Measurements from ENCODE around the gene CADM1.

Gene CADM1

DNA sequence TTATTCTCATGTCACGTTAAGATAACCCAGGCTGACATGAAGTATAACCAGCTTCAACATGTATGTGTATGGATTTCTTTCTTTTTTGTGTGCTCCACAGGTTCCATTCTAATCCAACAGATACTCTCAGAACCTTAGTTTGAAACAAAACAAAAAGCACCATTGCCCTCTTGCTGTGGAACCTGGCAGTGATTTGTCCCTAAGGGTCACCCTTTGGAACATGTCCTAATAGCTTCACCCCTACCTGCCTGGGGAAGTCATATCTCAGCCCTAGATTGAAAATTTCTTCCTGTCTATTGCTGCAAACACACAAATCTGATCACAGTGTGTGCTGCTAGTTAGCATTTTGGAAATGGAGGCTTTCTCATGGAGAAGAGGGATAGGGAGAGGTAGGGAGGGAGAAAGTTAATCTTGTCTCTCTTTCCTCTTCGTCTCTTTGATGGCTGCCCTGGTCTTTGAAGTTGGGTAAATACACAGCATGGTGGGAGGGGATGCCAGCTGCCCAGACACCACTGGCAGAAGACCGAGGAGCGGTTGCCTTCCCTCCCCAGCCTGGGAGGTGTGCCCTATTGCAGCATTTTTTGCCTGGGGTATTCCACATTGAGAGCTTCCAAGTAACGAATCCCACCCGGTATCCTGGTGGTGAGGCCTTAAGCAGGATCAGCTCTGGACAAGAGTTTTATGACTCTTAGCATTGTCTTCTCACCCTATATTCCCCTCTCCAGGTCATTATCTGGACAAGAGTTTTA, 11.6 kb upstream of the CADM1 start:
- DNase-seq (ENCODE audit: low read depth), result no peak

DNA sequence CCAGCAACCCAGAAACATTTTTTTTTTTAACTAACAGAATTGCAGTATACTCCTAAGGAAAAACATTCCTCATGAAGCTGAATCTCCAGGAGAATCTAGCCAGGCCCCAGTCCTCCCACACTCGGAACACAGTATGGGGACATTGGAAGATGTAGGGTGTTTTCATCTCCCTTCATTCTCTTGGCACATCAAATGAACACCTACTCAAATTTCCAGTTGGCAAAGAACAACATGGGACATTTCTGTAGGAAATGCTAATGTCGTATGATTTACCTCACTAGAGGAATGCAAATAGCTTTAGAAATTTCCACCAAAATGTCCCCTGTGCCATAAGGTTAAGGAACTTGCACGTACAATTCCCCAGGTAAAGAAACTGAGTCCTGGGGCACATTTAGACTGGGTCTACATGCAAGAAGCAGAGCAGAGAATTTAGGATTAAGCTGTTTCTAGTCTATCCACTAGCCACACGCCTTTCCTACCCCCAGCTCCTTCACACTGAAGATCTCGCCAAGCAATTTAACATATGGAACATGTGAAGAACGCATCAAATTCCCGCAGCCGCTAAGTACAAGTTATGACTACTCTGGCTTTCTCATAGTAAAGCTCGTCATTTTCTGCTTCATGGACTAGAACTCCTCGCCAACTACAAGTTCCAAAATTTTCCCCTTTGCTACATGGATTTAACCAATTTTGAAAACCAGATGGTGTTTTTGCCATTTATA, 2.9 kb upstream of the CADM1 start:
- no peak for DNase-seq (ENCODE audit: low read depth)

DNA sequence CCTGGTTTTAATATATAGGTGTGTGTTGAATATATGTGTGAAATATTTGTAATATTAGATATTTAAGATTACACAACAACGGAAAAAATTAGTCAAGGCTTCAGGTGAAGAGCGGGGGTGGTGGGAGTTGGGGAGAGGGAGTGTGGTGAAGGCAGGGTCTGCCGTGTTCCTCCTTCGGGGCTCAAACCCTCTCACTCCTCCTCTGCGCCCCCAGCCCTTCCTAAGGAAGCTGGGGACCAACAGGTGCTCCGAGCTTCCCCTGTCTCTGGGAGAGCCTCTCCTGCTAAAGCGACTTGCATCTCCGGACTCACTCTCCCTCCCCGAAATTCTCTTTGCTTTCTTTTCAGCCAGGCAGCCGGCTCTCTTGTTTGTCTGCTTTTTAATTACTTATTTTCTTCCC, 960 bp upstream of the CADM1 start:
- DNase-seq (ENCODE audit: low read depth), result no peak

DNA sequence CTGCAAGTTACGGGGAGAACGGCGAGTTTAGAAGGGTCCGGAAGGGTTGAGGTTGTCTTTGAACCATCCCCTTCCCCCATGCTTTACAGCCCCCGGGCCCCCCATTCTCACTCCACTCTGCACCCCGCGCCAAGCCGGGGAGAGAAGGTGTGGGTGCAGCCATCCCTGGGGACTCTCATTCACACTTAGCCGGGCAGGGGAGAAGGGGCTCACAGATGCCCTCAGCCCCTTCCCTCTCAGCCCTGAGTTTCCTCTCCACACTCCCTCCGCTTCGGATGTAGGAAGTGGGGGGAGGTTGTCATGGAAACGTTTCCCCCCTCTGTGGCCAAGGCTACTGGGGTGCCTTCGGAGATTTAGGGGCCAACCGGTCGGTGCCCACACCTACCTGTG, 334 bp downstream of the CADM1 start:
- DNase-seq (ENCODE audit: low read depth), result no peak

DNA sequence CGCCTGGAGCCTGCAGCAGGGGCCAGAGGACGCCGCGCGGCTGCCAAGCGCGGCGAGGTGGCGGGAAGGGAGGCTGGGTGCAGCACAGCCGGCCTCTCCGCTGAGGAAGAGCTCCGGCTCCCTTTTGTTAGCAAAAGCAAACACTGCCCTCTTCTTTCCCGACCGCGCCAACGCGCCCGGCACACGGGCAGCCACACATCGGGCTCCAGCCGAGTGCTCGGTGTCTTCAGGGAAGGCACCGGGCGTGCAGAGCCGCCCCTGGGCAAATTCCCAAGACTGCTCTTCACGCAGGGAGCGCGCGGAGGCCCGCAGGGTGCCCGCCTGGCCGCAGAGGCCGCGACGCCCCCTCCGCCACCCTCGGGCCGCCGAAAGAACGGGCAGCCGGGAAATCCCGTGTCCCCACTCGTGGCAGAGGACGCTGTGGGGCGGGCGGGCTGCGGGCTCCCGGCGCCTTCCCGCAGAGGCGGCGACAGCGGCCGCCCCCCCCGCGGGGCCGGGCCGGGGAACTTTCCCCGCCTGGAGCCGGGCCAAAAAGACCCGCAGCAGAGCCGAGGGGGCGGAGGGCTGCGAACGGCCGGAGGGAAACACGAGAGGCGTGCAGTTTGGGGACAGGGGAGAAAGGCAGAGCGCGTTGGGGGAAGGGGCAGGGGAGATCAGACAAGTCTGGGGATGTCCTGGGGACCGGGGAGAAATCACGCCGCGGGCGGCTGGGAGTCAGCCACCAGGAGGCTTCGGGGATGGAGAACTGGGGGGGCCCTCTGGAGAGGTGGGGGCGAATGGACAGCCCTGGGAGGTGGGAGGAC, 931 bp downstream of the CADM1 start:
- peak; percentile 18 for DNase-seq (ENCODE audit: low read depth)

DNA sequence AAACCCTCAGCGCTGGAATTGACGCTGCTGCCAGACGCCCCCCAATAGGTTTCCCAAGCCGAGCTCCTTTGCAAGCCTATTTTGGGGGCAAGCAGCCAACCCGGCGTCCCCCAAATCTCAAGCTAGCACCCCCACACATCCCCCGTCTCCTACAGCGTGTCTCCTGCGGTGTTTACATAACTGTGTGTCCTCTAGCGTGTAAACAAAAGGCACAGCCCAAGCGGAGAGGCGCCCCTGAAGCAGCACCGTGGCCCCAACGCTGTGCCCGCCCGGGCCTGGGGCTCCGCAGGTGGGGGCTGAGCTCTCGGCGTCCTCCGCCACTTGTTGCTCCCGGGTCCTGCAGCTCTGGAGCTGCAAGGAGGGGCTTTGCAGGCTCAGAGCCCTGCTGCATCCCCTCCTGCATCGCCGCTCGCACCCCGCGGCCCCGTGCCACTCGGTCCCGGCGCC, 1.6 kb downstream of the CADM1 start:
- DNase-seq (ENCODE audit: low read depth), result no peak

DNA sequence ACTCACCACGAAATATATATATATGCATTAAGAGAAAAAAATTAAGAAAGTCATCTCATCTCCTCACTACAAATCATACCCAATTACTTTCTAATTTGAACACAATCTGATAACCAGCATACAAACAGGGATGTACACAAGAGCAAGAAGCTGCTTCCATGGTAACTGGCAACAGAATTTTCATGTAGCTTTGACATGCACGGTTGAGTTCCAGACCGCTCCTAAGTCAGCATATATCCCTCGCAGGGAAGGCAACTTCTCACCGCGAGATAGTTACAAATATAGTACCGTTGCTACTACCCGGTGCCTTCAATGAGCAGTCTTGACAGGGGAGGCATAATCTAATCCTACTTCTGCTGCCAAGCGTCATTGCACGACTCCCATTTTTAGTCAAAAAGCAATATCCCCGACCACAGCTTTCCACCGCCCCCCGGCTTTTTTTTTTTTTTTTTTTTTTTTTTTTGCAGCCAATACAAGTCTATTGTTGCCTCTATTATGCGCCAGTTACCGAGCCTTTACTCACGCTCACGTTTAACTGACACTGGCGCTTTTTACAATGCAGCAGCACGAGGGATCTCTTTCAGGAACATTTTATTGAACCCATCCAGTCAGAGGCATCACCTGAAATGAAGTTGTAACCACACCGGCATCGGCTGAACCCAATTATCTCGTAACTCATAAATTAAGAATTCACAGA, 2.2 kb downstream of the CADM1 start:
- DNase-seq (ENCODE audit: low read depth), result no peak

DNA sequence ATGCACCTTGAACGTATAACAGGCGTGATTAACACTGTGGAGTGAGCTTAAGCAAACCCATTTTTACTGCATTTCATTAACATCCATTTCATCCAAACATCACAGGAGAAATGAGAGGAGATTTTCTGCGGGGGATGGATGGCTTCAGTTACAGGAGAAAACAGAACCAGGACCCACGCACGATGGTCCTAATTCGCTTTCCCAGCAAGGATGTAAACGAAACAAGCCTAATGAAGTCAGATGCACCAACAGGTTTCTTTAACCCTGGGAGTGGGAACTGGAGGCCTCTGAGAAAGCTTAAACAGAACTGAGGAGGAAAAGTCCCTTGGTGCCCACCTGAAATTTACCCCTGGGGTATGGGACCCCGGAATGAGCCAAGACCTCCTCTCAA, 2.7 kb downstream of the CADM1 start:
- no peak for DNase-seq (ENCODE audit: low read depth)

DNA sequence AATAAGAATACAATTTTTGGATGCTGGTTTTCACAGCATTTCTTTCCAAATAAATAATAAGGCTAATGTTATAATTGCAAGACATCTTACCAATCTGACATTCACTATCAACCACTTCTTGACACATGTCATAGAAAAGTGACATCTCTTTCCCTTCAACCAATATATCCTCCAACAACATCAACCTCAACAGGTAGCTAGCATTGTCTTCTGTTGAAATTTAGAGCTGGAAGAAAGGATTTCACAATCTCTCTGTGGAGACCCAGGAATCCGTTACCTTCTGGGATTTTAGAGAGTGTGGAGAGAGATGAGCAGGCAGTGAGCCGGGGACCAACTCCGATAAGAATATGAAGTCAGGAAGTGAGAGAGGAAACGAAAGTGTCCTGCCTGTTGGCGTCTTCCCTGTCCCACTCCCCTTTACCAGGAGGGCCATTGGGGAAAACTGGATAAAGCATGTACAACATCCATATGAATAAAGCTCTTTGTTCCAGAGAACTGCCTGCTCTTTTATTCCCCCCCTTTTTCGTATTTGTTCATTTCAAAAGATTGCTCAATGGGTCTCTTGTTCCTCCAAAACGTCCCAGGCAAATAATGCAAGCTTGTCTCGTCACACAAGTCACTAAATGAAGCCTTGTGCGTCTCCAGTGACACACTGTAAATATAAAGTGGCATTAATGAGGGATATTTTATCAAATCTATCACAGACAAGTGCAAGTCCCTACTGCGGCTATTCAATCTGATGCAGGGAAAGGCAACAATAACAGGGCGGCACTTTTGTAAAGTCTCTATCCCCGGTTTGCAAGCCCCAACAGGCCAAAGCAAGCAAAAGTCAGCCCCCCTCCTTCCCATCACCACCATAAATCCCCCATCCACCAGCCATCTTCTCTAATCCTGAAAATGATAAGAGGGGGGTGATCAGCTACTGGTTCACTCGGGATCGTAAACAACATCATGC, 3.4 kb downstream of the CADM1 start:
- DNase-seq (ENCODE audit: low read depth), result no peak

DNA sequence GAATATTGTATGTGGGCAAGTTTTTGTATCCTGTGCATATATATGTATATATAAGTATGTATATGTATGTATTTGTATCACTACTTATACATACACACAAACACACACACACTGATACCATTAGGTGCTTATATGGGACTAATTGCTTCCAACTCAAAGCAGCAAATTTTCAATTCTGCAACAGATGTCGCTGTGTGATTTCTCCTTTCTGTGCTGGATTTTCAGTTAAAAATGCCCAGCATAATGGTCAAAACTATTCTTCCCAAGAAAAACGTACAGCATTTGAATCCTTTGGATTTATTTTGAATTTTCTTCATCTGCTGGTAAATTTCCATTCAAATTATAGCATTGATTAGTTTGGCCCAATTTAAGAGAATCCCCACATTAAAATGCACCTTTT, 4.3 kb downstream of the CADM1 start:
- DNase-seq (ENCODE audit: low read depth), result no peak

DNA sequence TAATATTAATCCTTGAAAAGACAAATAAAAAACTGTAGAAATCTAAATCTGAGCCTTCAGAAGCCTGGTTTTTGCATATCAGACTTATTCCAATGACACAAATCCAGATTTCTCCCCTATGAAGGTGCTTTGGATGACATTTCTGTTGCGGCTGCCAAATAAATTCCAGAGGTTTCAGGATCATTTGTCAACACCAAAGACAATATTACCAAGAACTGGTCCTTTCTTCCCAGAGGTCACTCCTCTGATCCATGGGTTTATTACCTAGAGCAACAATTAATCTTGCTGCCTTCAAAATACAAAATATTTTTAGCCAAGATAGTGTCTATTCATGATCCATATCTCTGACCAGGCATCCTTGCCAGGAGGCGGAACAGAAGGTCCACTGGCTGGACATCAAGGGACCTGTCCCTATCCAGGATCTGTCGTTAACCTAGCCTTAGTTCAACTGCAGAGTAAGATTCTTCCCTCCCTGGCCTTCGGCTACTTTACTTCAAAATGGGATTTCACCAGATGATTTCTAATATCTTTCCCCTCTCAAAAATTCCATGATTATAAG, 4.9 kb downstream of the CADM1 start:
- DNase-seq (ENCODE audit: low read depth), result no peak

DNA sequence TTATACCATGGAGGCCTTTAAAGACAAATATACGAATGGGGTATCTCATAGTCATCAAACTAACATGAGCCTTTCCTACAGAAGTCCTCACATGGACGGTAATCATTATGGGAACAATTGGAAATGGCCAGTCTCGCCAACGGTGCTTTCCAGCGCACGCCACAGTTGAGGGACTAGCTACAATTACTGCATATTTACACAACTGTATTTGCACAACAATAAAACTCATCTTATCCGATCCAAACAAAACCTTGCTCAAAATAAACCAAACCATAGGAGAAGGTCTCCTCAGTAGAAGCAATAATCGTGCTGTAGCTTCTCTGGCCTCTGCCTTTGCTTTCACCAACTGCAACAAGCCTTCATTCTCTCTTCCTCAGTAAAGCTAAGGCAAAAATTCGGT, 5.9 kb downstream of the CADM1 start:
- DNase-seq (ENCODE audit: low read depth), result no peak

DNA sequence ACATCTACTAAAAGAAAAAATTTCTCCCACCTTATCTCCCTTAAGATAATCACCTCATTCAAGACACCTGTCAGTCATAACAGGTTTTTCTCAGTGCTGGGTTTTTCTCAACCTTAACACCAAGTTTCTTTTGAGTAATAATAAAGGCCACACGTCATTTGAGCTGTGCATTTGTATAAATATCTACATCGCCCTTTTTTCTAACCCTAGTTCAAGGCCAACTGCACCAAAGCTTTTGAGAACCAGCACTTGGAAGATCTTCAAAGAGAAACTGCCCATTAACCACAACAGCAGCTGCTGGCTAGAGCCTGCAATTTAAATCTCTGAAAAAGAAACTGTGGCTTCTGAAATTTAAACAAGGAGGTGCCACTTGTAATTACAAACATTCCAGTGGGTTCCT, 6.9 kb downstream of the CADM1 start:
- DNase-seq (ENCODE audit: low read depth), result no peak

DNA sequence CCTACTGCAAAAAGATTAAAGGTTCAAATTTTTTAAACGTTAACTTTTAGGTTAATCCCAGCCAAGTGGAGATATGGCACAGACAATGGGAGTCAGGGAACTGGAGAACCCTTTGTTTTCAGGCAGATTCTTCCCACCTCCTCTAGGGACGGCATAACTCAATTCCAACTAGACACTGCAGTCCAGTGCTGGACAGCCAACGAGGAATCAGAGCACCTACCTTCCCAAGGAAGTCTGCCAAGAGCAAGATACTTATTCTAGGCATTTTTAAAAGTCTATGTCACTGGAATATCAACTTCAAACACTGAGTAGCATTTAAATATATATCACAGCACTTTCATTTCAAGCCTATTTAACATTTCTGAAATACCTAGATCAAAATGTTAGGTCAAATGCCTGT, 7.3 kb downstream of the CADM1 start:
- no peak for DNase-seq (ENCODE audit: low read depth)

DNA sequence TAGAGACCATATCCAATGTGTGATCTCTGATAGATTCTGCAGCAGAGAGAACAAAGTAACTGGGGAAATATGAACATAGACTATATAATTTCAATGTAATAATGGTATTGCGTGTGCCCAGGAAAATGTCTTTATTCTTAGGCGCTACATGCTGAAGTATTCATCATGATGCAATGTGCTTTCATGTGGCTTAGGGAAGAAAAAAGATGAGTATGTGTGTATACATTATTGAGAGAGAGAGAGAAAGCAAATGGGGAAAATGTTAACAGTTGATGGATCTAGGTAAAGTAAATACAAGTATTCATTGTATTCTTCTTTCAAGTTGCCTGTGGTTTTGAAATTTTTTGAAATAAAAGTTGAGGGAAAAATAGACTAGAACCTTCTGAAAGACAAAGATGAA, 10.3 kb downstream of the CADM1 start:
- DNase-seq (ENCODE audit: low read depth), result no peak

DNA sequence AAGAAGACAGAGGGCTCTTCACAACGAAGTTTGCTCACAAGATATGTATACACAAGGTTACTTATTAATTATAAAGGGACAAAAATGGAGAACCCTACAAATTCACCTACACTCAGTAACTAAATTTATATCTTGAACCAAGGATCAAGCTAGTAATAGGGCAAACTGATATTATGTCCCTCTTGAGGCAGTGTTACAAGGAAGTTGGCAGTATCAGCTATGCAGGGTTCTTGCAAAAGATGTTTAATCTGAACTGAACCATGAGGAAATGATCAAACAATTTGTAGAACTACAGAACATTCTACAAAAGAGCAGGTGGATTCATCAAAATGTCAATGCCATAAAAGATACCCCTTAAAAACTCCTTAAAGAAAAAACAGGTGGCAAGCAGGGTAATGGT, 10.7 kb downstream of the CADM1 start:
- DNase-seq (ENCODE audit: low read depth), result no peak

DNA sequence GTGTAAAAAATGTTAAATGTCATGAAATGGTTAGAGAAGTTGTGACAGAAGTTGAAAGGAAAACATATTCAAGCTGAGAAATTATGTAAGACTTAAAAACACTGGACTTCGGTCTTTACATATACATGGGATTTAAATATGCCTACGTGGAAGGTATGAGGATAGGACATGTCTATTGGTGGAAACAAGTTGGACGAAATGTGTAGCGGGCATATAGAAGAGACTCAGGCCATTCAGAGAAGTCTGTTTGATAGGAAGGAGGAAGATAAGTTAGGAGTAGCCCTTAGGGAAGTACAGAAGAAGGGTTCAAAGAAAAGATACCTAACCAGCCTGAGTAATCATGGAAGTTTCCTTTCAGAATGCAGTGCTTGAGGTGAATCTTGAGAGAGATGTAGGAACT, 14.7 kb downstream of the CADM1 start:
- DNase-seq (ENCODE audit: low read depth), result no peak

DNA sequence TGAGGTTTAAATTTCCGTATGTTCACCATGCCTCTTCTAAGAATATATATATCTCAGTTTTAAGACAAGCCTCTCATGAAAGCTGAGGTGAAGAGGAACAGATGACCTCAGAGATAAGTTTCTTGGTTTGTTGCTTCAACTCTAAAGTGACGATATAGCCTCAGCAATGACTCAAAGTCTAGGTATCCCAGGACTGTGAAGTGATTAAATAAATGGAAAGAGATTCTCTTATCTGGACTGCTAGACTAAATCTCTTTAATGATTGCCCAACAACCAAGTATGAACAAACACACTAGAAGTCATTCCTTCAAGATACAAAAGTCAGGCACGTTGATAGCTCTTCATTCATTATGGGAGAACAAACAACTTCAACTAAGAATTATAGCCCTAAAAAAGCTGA, 15.3 kb downstream of the CADM1 start:
- DNase-seq (ENCODE audit: low read depth), result peak; percentile 76

DNA sequence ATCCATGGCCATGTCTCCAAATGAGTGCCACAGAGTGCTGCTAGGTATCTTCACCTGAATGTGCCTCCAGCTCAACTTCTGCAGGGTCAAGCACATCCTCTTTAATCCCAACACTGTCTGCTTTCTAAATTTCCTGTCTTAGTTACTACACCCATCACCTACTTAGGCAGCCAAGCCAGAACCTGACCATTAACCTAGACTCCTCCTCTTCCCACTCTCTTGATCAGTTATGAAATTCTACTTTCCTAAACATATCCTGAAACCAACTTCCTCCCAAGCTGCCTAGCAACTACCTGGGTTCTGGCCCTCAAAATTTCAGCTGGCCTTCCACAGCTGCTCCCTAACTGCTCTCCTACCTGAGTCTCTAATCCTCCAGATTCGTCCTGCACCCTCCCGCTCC, 22.7 kb downstream of the CADM1 start:
- DNase-seq (ENCODE audit: low read depth), result no peak

DNA sequence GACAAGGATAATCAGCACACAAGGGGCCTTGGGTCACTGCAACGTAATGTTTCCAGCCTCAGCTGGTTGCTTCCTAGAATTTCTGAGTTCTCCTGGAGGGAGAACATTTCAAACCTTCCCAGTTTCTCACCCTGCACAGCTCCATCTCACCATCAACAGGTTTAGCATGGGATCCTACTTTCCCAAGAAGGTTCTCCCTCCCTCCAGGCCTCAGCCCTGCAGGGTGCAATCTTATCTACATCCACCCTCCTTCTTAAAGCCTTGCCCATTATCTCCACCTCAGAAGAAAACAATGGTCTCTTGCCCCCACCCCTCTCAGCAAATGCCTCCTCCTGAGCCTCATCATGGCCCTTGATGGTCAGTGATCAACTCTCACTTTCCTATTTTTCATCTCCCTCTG, 23.6 kb downstream of the CADM1 start:
- DNase-seq (ENCODE audit: low read depth), result no peak

DNA sequence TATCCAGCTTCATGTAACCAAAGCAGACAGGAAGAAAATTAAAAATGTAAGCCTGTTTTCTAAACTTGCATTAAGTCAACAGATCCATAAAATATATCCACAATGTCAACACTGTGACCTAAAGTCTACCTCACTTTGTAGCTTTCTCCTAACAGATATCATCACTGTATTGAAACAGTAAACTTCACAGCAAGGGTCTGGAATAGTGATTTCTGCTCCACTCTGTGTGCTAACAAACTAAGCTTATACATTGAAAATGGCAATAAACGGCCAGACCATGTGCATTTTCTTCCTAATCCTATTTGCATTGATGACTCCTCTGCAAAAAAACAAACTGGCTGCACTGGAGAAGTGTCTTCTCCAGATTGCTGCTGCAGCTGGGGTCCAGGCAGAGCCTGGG, 26.8 kb downstream of the CADM1 start:
- no peak for DNase-seq (ENCODE audit: low read depth)
